Raji (cell line): Measurements from ENCODE around the gene TMEM8B.

Experiments
- POLR2A ChIP-seq: IDR thresholded peaks from 2 replicates; pipeline ENCODE4 v1.6.1; 2011; ENCODE audit warnings: low read depth, low read length, control low read depth; ENCODE audit not compliant: insufficient read depth

Gene TMEM8B

GRCh38 chr9:35905051-35905781 lies 76.2 kb downstream of the TMEM8B start:
- TF ChIP-seq POLR2A: no peak

GRCh38 chr9:35905912-35906679 lies 77.1 kb downstream of the TMEM8B start, which contains the start of gene HRCT1:
Gene HRCT1 (plus strand): TSS chr9:35906202. CDS start chr9:35906288, 86 bp downstream.
- TF ChIP-seq POLR2A: no peak

- no peak for TF ChIP-seq POLR2A
Observed at GRCh38 chr9:35906923-35907699, 78.1 kb downstream of the TMEM8B start.

- no peak for TF ChIP-seq POLR2A
Observed at GRCh38 chr9:35907711-35908503, 78.9 kb downstream of the TMEM8B start.

- no peak for TF ChIP-seq POLR2A
Observed at GRCh38 chr9:35908504-35909125, 79.6 kb downstream of the TMEM8B start.

- TF ChIP-seq POLR2A: no peak
Observed at GRCh38 chr9:35909274-35909673, 80.2 kb downstream of the TMEM8B start, which contains the start of gene SPAAR. Gene SPAAR (plus strand): TSS chr9:35909490. CDS start chr9:35910464, 974 bp downstream.

- no peak for TF ChIP-seq POLR2A
Observed at GRCh38 chr9:35909687-35910612, 80.9 kb downstream of the TMEM8B start.

- no peak for TF ChIP-seq POLR2A
Observed at GRCh38 chr9:35910613-35911359, 81.8 kb downstream of the TMEM8B start.

- no peak for TF ChIP-seq POLR2A
Observed at GRCh38 chr9:35911690-35912089, 82.7 kb downstream of the TMEM8B start.

GRCh38 chr9:35912791-35913400 lies 83.9 kb downstream of the TMEM8B start:
- TF ChIP-seq POLR2A: no peak

- no peak for TF ChIP-seq POLR2A
Observed at GRCh38 chr9:35914301-35914807, 85.3 kb downstream of the TMEM8B start.
